PFSK-1 (cell line): ENCODE results near the gene ANTXR1.

Experiments
- POLR2AphosphoS5 ChIP-seq: IDR thresholded peaks from 2 replicates; pipeline ENCODE4 v1.6.1; 2012; ENCODE audit warnings: low read depth, mild to moderate bottlenecking, control low read depth, low read length, moderate library complexity
- SIN3A ChIP-seq: IDR thresholded peaks from 2 replicates; pipeline ENCODE4 v1.6.1; 2012; ENCODE audit warnings: mild to moderate bottlenecking, low read length, moderate library complexity, borderline replicate concordance; ENCODE audit not compliant: insufficient read depth
- TAF1 ChIP-seq: IDR thresholded peaks from 2 replicates; pipeline ENCODE4 v1.6.1; 2012; ENCODE audit warnings: low read length, control low read depth, borderline replicate concordance; ENCODE audit not compliant: insufficient read depth
- TF ChIP-seq, protein P1 (sequence below), 2 experiments: IDR thresholded peaks; 2 replicates each; pipeline versions ENCODE4 v1.6.1 to v1.8.0; 2011 to 2012; ENCODE audit warnings: low read depth in 2 of 2, low read length in 2 of 2, control low read depth in 1 of 2, inconsistent platforms in 1 of 2, mild to moderate bottlenecking in 1 of 2, moderate library complexity in 1 of 2; ENCODE audit not compliant: insufficient read depth in 1 of 2

DNA sequence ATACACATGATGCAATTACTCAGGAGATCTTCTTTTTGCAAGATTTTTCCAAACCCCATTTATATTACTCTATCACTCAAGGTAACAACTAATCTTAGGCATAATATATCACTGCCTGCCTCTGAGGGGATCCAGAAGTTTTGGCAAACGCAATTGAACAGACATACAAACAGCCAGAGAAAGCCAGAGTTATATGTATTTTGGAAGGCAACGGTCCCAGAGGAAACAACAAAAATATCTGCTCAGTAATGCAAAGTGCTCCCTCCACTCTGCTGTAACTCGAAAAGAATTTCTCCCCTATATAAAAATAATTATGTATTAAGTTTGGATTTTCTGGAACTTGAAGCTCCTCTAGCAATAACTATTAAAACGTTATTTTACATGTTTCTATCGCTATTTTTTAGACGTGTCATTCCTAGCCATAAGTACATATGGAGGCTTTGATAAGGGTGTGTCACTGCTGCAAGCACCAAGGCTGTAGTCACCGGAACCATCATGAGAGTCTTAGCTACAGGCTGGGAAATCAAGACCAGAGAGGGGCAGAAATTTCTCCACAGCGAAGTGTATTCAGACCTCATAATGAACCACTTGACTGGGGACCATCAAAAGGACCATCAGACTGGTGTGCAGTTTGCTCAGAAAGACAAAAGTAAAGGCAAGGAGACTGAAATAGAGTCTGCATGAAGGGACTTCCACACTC is 42.3 kb upstream of the ANTXR1 start:
- no peak for TF ChIP-seq POLR2AphosphoS5
- TF ChIP-seq, protein P1, sequence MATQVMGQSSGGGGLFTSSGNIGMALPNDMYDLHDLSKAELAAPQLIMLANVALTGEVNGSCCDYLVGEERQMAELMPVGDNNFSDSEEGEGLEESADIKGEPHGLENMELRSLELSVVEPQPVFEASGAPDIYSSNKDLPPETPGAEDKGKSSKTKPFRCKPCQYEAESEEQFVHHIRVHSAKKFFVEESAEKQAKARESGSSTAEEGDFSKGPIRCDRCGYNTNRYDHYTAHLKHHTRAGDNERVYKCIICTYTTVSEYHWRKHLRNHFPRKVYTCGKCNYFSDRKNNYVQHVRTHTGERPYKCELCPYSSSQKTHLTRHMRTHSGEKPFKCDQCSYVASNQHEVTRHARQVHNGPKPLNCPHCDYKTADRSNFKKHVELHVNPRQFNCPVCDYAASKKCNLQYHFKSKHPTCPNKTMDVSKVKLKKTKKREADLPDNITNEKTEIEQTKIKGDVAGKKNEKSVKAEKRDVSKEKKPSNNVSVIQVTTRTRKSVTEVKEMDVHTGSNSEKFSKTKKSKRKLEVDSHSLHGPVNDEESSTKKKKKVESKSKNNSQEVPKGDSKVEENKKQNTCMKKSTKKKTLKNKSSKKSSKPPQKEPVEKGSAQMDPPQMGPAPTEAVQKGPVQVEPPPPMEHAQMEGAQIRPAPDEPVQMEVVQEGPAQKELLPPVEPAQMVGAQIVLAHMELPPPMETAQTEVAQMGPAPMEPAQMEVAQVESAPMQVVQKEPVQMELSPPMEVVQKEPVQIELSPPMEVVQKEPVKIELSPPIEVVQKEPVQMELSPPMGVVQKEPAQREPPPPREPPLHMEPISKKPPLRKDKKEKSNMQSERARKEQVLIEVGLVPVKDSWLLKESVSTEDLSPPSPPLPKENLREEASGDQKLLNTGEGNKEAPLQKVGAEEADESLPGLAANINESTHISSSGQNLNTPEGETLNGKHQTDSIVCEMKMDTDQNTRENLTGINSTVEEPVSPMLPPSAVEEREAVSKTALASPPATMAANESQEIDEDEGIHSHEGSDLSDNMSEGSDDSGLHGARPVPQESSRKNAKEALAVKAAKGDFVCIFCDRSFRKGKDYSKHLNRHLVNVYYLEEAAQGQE (IDR thresholded peaks at IDR 0.05; ENCODE audit: insufficient read depth in 1 of 2, low read depth in 2 of 2, low read length in 2 of 2): no peak
- TF ChIP-seq SIN3A: no peak
- no peak for TF ChIP-seq TAF1
